HepG2 (cell line): ENCODE measurements around the gene RSPRY1.
"Not testable (repeated sequence)": the region's sequence is repeated elsewhere in the genome, so short reads cannot be mapped to it uniquely, and the experiment has no call there.

Experiments
- ASH2L ChIP-seq: fragments of 300-600, 200-600 bp; sonication (generic); IDR thresholded peaks from 2 replicates; pipeline ENCODE4 v1.7.0; 2017; ENCODE audit warnings: low read depth, mild to moderate bottlenecking, moderate library complexity, mixed read lengths, low read length; ENCODE audit not compliant: insufficient read length
- ATF7 ChIP-seq, 2 experiments: fragments of 450-650 bp in 1 of 2; sonication (generic) in 1 of 2; formaldehyde crosslinking in 1 of 2; IDR thresholded peaks; 2 replicates each; pipeline versions ENCODE4 v1.4.0 to v1.6.1; 2016 to 2020; ENCODE audit warnings: antibody characterized with exemption in 1 of 2, mild to moderate bottlenecking in 1 of 2, missing genetic modification reagents in 1 of 2
- BRD4 ChIP-seq: sonication (generic); formaldehyde crosslinking; IDR thresholded peaks from 2 replicates; pipeline ENCODE4 v1.4.0; 2020; ENCODE audit warnings: missing genetic modification reagents
- CEBPB ChIP-seq: IDR thresholded peaks from 2 replicates; pipeline ENCODE4 v1.6.1; 2011; ENCODE audit warnings: low read depth, low read length, improper control_type of control experiment, borderline replicate concordance
- EP300 ChIP-seq, 3 experiments: sonication (generic) in 1 of 3; formaldehyde crosslinking in 1 of 3; IDR thresholded peaks; 2 replicates each; pipeline versions ENCODE4 v1.5.1 to v1.6.1; 2011 to 2020; ENCODE audit warnings: low read depth in 2 of 3, low read length in 2 of 3, borderline replicate concordance in 1 of 3, improper control_type of control experiment in 1 of 3, mild to moderate bottlenecking in 1 of 3, missing genetic modification reagents in 1 of 3, moderate library complexity in 1 of 3
- HMG20B ChIP-seq: conservative IDR thresholded peaks from 2 replicates; pipeline ENCODE4 v1.6.1; 2016; ENCODE audit warnings: missing genetic modification reagents, missing compliant biosample characterization
- POLR2A ChIP-seq, 2 experiments: IDR thresholded peaks; 2 replicates each; pipeline ENCODE4 v1.6.1; 2011; ENCODE audit warnings: low read depth in 2 of 2, low read length in 2 of 2, mild to moderate bottlenecking in 1 of 2, moderate library complexity in 1 of 2; ENCODE audit not compliant: insufficient read depth in 1 of 2
- SRSF9 ChIP-seq: fragments of 200-400 bp; formaldehyde crosslinking; IDR thresholded peaks from 2 replicates; pipeline ENCODE4 v1.6.1; 2018; ENCODE audit warnings: borderline replicate concordance, mild to moderate bottlenecking, low read depth, low read length; ENCODE audit not compliant: insufficient read depth, poor library complexity, severe bottlenecking
- ZBTB20 ChIP-seq: sonication (generic); formaldehyde crosslinking; IDR thresholded peaks from 2 replicates; pipeline ENCODE4 v1.8.1; 2023; ENCODE audit warnings: missing genetic modification reagents, low read depth, mild to moderate bottlenecking, borderline replicate concordance
- ZNF776 ChIP-seq: sonication (generic); formaldehyde crosslinking; IDR thresholded peaks from 2 replicates; pipeline ENCODE4 v1.4.0; 2020; ENCODE audit warnings: mild to moderate bottlenecking, missing genetic modification reagents
- ZNF850 ChIP-seq: sonication (generic); formaldehyde crosslinking; conservative IDR thresholded peaks from 2 replicates; pipeline ENCODE4 v1.9.0; 2021; ENCODE audit warnings: mild to moderate bottlenecking, missing genetic modification reagents
- TF ChIP-seq, protein P1 (sequence below): sonication (generic); formaldehyde crosslinking; IDR thresholded peaks from 2 replicates; pipeline ENCODE4 v1.5.0; 2020; ENCODE audit warnings: mild to moderate bottlenecking, low read depth, missing genetic modification reagents, borderline replicate concordance
- TF ChIP-seq, protein P2 (sequence below): sonication (generic); formaldehyde crosslinking; IDR thresholded peaks from 2 replicates; pipeline ENCODE4 v1.5.0; 2020; ENCODE audit warnings: mild to moderate bottlenecking, missing genetic modification reagents, moderate library complexity
- TF ChIP-seq, protein P3 (sequence below): sonication (generic); formaldehyde crosslinking; IDR thresholded peaks from 2 replicates; pipeline ENCODE4 v1.4.0; 2020; ENCODE audit warnings: low read depth, missing genetic modification reagents

DNA sequence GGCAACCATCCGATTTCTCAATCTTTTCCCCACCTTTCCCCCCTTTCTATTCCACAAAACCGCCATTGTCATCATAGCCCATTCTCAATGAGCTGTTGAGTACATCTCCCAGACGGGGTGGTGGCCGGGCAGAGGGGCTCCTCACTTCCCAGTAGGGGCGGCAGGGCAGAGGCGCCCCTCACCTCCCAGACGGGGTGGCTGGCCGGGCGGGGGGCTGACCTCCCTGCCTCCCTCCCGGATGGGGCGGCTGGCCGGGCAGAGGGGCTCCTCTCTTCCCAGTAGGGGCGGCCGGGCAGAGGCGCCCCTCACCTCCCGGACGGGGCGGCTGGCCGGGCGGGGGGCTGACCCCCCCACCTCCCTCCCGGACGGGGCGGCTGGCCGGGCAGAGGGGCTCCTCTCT lies 14.2 kb downstream of the RSPRY1 start:
- TF ChIP-seq, protein P1, sequence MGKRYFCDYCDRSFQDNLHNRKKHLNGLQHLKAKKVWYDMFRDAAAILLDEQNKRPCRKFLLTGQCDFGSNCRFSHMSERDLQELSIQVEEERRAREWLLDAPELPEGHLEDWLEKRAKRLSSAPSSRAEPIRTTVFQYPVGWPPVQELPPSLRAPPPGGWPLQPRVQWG (CRISPR knock-in tag), result not testable (repeated sequence)
- TF ChIP-seq, protein P2, sequence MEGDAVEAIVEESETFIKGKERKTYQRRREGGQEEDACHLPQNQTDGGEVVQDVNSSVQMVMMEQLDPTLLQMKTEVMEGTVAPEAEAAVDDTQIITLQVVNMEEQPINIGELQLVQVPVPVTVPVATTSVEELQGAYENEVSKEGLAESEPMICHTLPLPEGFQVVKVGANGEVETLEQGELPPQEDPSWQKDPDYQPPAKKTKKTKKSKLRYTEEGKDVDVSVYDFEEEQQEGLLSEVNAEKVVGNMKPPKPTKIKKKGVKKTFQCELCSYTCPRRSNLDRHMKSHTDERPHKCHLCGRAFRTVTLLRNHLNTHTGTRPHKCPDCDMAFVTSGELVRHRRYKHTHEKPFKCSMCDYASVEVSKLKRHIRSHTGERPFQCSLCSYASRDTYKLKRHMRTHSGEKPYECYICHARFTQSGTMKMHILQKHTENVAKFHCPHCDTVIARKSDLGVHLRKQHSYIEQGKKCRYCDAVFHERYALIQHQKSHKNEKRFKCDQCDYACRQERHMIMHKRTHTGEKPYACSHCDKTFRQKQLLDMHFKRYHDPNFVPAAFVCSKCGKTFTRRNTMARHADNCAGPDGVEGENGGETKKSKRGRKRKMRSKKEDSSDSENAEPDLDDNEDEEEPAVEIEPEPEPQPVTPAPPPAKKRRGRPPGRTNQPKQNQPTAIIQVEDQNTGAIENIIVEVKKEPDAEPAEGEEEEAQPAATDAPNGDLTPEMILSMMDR (CRISPR knock-in tag), result not testable (repeated sequence)
- not testable (repeated sequence) for TF ChIP-seq HMG20B (CRISPR knock-in tag); POLR2A (IDR thresholded peaks at IDR 0.05; ENCODE audit: insufficient read depth in 1 of 2, low read depth in 2 of 2, low read length in 2 of 2); ATF7 (IDR thresholded peaks at IDR 0.05); ATF7 (CRISPR knock-in tag; IDR thresholded peaks at IDR 0.05); ASH2L; CEBPB; ZNF850 (CRISPR knock-in tag); ZBTB20 (CRISPR knock-in tag); EP300 (IDR thresholded peaks at IDR 0.05; ENCODE audit: low read depth in 2 of 2, low read length in 2 of 2); EP300 (CRISPR knock-in tag; IDR thresholded peaks at IDR 0.05; ENCODE audit: borderline replicate concordance); BRD4 (CRISPR knock-in tag); ZNF776 (CRISPR knock-in tag); SRSF9
- TF ChIP-seq, protein P3, sequence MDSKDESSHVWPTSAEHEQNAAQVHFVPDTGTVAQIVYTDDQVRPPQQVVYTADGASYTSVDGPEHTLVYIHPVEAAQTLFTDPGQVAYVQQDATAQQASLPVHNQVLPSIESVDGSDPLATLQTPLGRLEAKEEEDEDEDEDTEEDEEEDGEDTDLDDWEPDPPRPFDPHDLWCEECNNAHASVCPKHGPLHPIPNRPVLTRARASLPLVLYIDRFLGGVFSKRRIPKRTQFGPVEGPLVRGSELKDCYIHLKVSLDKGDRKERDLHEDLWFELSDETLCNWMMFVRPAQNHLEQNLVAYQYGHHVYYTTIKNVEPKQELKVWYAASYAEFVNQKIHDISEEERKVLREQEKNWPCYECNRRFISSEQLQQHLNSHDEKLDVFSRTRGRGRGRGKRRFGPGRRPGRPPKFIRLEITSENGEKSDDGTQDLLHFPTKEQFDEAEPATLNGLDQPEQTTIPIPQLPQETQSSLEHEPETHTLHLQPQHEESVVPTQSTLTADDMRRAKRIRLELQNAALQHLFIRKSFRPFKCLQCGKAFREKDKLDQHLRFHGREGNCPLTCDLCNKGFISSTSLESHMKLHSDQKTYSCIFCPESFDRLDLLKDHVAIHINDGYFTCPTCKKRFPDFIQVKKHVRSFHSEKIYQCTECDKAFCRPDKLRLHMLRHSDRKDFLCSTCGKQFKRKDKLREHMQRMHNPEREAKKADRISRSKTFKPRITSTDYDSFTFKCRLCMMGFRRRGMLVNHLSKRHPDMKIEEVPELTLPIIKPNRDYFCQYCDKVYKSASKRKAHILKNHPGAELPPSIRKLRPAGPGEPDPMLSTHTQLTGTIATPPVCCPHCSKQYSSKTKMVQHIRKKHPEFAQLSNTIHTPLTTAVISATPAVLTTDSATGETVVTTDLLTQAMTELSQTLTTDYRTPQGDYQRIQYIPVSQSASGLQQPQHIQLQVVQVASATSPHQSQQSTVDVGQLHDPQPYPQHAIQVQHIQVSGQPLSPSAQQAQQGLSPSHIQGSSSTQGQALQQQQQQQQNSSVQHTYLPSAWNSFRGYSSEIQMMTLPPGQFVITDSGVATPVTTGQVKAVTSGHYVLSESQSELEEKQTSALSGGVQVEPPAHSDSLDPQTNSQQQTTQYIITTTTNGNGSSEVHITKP (CRISPR knock-in tag), result not testable (repeated sequence)
